Embryonic facial prominence (tissue), 1 donor: ENCODE data around the gene FMNL3.
"Not testable (repeated sequence)": the region's sequence is repeated elsewhere in the genome, so short reads cannot be mapped to it uniquely, and the experiment has no call there.

Experiments
- DNase-seq: peaks from one replicate; pipeline ENCODE4 v3.0.0-alpha.2; 2016; ENCODE audit errors: extremely low spot score

Gene FMNL3

GRCh38 chr12:49713952-49714351, 6.7 kb upstream of the FMNL3 start:
- not testable (repeated sequence) for DNase-seq

- no peak for DNase-seq
Measured at GRCh38 chr12:49708851-49709250, 1.6 kb upstream of the FMNL3 start.

GRCh38 chr12:49707812-49708147, 575 bp upstream of the FMNL3 start:
- DNase-seq = no peak

GRCh38 chr12:49706351-49707127, 666 bp downstream of the FMNL3 start:
- DNase-seq = peak; percentile 58

- no peak for DNase-seq
Measured at GRCh38 chr12:49705479-49706134, 1.6 kb downstream of the FMNL3 start.

- DNase-seq = no peak
Measured at GRCh38 chr12:49703647-49704137, 3.5 kb downstream of the FMNL3 start.

GRCh38 chr12:49702676-49703215, 4.5 kb downstream of the FMNL3 start:
- DNase-seq = no peak

GRCh38 chr12:49702009-49702408, 5.2 kb downstream of the FMNL3 start:
- DNase-seq = no peak

- no peak for DNase-seq
Measured at GRCh38 chr12:49698619-49699545, 8.3 kb downstream of the FMNL3 start.

GRCh38 chr12:49697808-49698207, 9.4 kb downstream of the FMNL3 start:
- DNase-seq = no peak

GRCh38 chr12:49696723-49697122, 10.5 kb downstream of the FMNL3 start:
- DNase-seq = no peak

- DNase-seq = no peak
Measured at GRCh38 chr12:49693931-49694444, 13.2 kb downstream of the FMNL3 start.

- no peak for DNase-seq
Measured at GRCh38 chr12:49692851-49693250, 14.4 kb downstream of the FMNL3 start.

- no peak for DNase-seq
Measured at GRCh38 chr12:49689785-49690184, 17.4 kb downstream of the FMNL3 start.

GRCh38 chr12:49689237-49689636, 18.0 kb downstream of the FMNL3 start:
- DNase-seq = no peak

GRCh38 chr12:49687941-49688340, 19.3 kb downstream of the FMNL3 start:
- DNase-seq = no peak

- no peak for DNase-seq
Measured at GRCh38 chr12:49684310-49684854, 22.8 kb downstream of the FMNL3 start.

- DNase-seq = no peak
Measured at GRCh38 chr12:49683599-49684309, 23.5 kb downstream of the FMNL3 start.

GRCh38 chr12:49680075-49680474, 27.1 kb downstream of the FMNL3 start:
- no peak for DNase-seq

- no peak for DNase-seq
Measured at GRCh38 chr12:49678711-49679110, 28.5 kb downstream of the FMNL3 start.

- DNase-seq = no peak
Measured at GRCh38 chr12:49675137-49675536, 32.1 kb downstream of the FMNL3 start.
